Mesenchymal stem cell (in vitro differentiated cells and primary cell): ENCODE measurements around the gene TBC1D3B.
"Not testable (repeated sequence)": the region's sequence is repeated elsewhere in the genome, so short reads cannot be mapped to it uniquely, and the experiment has no call there.

Experiments used
- DNase-seq: peaks from one replicate; pipeline ENCODE4 v3.0.0-alpha.2; 2013
- H2AFZ ChIP-seq: one replicate; pipeline ENCODE4 v1.6.1; 2013; ENCODE audit warnings: low read depth, mild to moderate bottlenecking, control low read depth, inconsistent platforms, low read length, moderate library complexity
- H2AK5ac ChIP-seq: 2 replicates; pipeline ENCODE4 v1.6.1; 2013; ENCODE audit warnings: low read length, moderate library complexity, mild to moderate bottlenecking, inconsistent platforms; ENCODE audit not compliant: severe bottlenecking
- H2BK120ac ChIP-seq: one replicate; pipeline ENCODE4 v1.6.1; 2013; ENCODE audit warnings: low read depth, mild to moderate bottlenecking, inconsistent platforms, low read length, moderate library complexity
- H2BK12ac ChIP-seq, 2 experiments: one replicate each; pipeline ENCODE4 v1.6.1; 2013; ENCODE audit warnings: inconsistent platforms in 2 of 2, low read length in 2 of 2, mild to moderate bottlenecking in 2 of 2, moderate library complexity in 2 of 2, control low read depth in 1 of 2
- H2BK15ac ChIP-seq: one replicate; pipeline ENCODE4 v1.6.1; 2013; ENCODE audit warnings: mild to moderate bottlenecking, low read depth, inconsistent platforms; ENCODE audit not compliant: poor library complexity, severe bottlenecking
- H2BK5ac ChIP-seq: 2 replicates; pipeline ENCODE4 v1.6.1; 2013; ENCODE audit warnings: low read depth, mild to moderate bottlenecking, low read length, control low read depth, inconsistent platforms; ENCODE audit not compliant: poor library complexity, severe bottlenecking
- H3K14ac ChIP-seq, 2 experiments: one replicate each; pipeline ENCODE4 v1.6.1; 2013; ENCODE audit warnings: inconsistent platforms in 2 of 2, low read length in 2 of 2, control low read depth in 1 of 2, mild to moderate bottlenecking in 1 of 2, moderate library complexity in 1 of 2
- H3K18ac ChIP-seq, 2 experiments: one replicate each; pipeline ENCODE4 v1.6.1; 2013; ENCODE audit warnings: inconsistent platforms in 2 of 2, low read length in 2 of 2, control low read depth in 1 of 2, low read depth in 1 of 2, mild to moderate bottlenecking in 1 of 2
- H3K23ac ChIP-seq, 2 experiments: one replicate each; pipeline ENCODE4 v1.6.1; 2013; ENCODE audit warnings: inconsistent platforms in 2 of 2, low read length in 2 of 2, mild to moderate bottlenecking in 2 of 2, moderate library complexity in 2 of 2, control low read depth in 1 of 2
- H3K27ac ChIP-seq: 2 replicates; pipeline ENCODE4 v1.5.1; 2013; ENCODE audit warnings: mild to moderate bottlenecking, moderate library complexity, low read length, control low read depth, inconsistent platforms; ENCODE audit not compliant: poor library complexity, severe bottlenecking
- H3K27me3 ChIP-seq, 2 experiments: 2 replicates each; pipeline versions ENCODE4 v1.6.1 to v1.7.0; 2013; ENCODE audit warnings: low read length in 2 of 2, mild to moderate bottlenecking in 2 of 2, moderate library complexity in 2 of 2, control low read depth in 1 of 2, inconsistent platforms in 1 of 2; ENCODE audit not compliant: control insufficient read depth in 1 of 2, insufficient read depth in 1 of 2
- H3K36me3 ChIP-seq, 2 experiments: 2 replicates each; pipeline versions ENCODE4 v1.6.1 to v1.7.0; 2013; ENCODE audit warnings: low read length in 2 of 2, control low read depth in 1 of 2, inconsistent platforms in 1 of 2, low read depth in 1 of 2, mild to moderate bottlenecking in 1 of 2; ENCODE audit not compliant: insufficient read depth in 2 of 2, control insufficient read depth in 1 of 2
- H3K4ac ChIP-seq, 2 experiments: one replicate each; pipeline ENCODE4 v1.6.1; 2013; ENCODE audit warnings: inconsistent platforms in 2 of 2, low read length in 2 of 2, mild to moderate bottlenecking in 2 of 2, moderate library complexity in 2 of 2, control low read depth in 1 of 2, low read depth in 1 of 2
- H3K4me1 ChIP-seq: 2 replicates; pipeline ENCODE4 v1.6.1; 2013; ENCODE audit warnings: low read depth, low read length, control low read depth; ENCODE audit not compliant: control insufficient read depth, insufficient read depth
- H3K4me2 ChIP-seq: 2 replicates; pipeline ENCODE4 v1.6.1; 2013; ENCODE audit warnings: low read length, mild to moderate bottlenecking, inconsistent platforms; ENCODE audit not compliant: poor library complexity, severe bottlenecking
- H3K4me3 ChIP-seq, 2 experiments: 2 replicates each; pipeline versions ENCODE4 v1.5.1 to v1.7.0; 2013; ENCODE audit warnings: low read length in 2 of 2, mild to moderate bottlenecking in 2 of 2, control low read depth in 1 of 2, low read depth in 1 of 2; ENCODE audit not compliant: insufficient read depth in 1 of 2
- H3K79me1 ChIP-seq: replicated peaks from 2 replicates; pipeline ENCODE4 v1.6.1; 2013; ENCODE audit warnings: mild to moderate bottlenecking, control low read depth, low read length, inconsistent platforms; ENCODE audit not compliant: poor library complexity, severe bottlenecking
- H3K9ac ChIP-seq: 2 replicates; pipeline ENCODE4 v1.7.0; 2013; ENCODE audit warnings: mild to moderate bottlenecking, low read length, moderate library complexity
- H3K9me3 ChIP-seq: 2 replicates; pipeline ENCODE4 v1.7.0; 2013; ENCODE audit warnings: mild to moderate bottlenecking, low read length; ENCODE audit not compliant: control insufficient read depth
- H4K8ac ChIP-seq: one replicate; pipeline ENCODE4 v1.6.1; 2013; ENCODE audit warnings: inconsistent platforms, mild to moderate bottlenecking, low read length, moderate library complexity
- H4K91ac ChIP-seq: one replicate; pipeline ENCODE4 v1.6.1; 2013; ENCODE audit warnings: mild to moderate bottlenecking, low read length, inconsistent platforms
- WGBS: methylation state at CpG from one replicate; pipeline ENCODE4 v1.1.7; 2013; ENCODE audit warnings: mixed read lengths; 5-methylcytosine and 5-hydroxymethylcytosine counted together

TBC1D3B gene

GRCh38 chr17:36204724-36205500 is 28.5 kb upstream of the TBC1D3B start:
- H3K4ac ChIP-seq: no peak overlapping the region
- H3K4me2 ChIP-seq: no peak overlapping the region
- no peak overlapping the region for H3K27ac ChIP-seq
- no peak overlapping the region for H2BK15ac ChIP-seq
- no peak overlapping the region for H2BK120ac ChIP-seq
- no peak overlapping the region for H4K8ac ChIP-seq
- H3K79me1 ChIP-seq: no peaks in the 10 kb centered on the region
- H3K36me3 ChIP-seq: no peaks in the 10 kb centered on the region
- no peak for DNase-seq
- H2AFZ ChIP-seq: no peak overlapping the region
- H2BK12ac ChIP-seq: no peak overlapping the region
- no peak overlapping the region for H2BK5ac ChIP-seq
- no peak overlapping the region for H3K14ac ChIP-seq
- H3K4me1 ChIP-seq: no peaks in the 10 kb centered on the region
- H3K23ac ChIP-seq: no peak overlapping the region
- H3K9me3 ChIP-seq: no peaks in the 10 kb centered on the region
- no peak overlapping the region for H2AK5ac ChIP-seq
- H3K9ac ChIP-seq: no peak overlapping the region
- H3K27me3 ChIP-seq: peaks cover 4 to 7% of the 10 kb centered on the region in 2 experiments
- H3K4me3 ChIP-seq: no peak overlapping the region
- H3K18ac ChIP-seq: no peak overlapping the region
- WGBS: 85% methylated on average over 7 of the region's 7 CpGs
- no peak overlapping the region for H4K91ac ChIP-seq

GRCh38 chr17:36203335-36203734 is 26.9 kb upstream of the TBC1D3B start:
- no peak for DNase-seq
- Histone ChIP-seq H3K4me3 (no peak overlapping the region), H2AK5ac (no peak overlapping the region), H2BK15ac (no peak overlapping the region), H4K91ac (no peak overlapping the region), H4K8ac (no peak overlapping the region), H3K9me3 (no peaks in the 10 kb centered on the region), H3K4ac (no peak overlapping the region), H3K14ac (no peak overlapping the region), H3K27ac (no peak overlapping the region), H3K36me3 (no peaks in the 10 kb centered on the region), H3K4me1 (no peaks in the 10 kb centered on the region), H2BK12ac (no peak overlapping the region), H3K9ac (no peak overlapping the region), H2BK120ac (no peak overlapping the region), H2BK5ac (no peak overlapping the region), H3K18ac (no peak overlapping the region), H3K27me3 (peaks cover 3 to 12% of the 10 kb centered on the region in 2 experiments), H3K4me2 (no peak overlapping the region), H3K79me1 (no peaks in the 10 kb centered on the region), H3K23ac (no peak overlapping the region), H2AFZ (no peak overlapping the region)
- 97% methylated on average over 2 of the region's 3 CpGs for WGBS

- not testable (repeated sequence) for H3K36me3 ChIP-seq, H2BK5ac ChIP-seq, DNase-seq, H3K4me1 ChIP-seq, H3K27me3 ChIP-seq, H2BK15ac ChIP-seq, H4K8ac ChIP-seq, H3K9ac ChIP-seq, H2BK120ac ChIP-seq, H3K27ac ChIP-seq, H3K79me1 ChIP-seq, H2AK5ac ChIP-seq, H3K14ac ChIP-seq, H3K4me3 ChIP-seq, H4K91ac ChIP-seq, H3K4ac ChIP-seq, H2AFZ ChIP-seq, H3K4me2 ChIP-seq, H3K9me3 ChIP-seq, H2BK12ac ChIP-seq, H3K18ac ChIP-seq, H3K23ac ChIP-seq
- WGBS: 89% methylated on average over 8 of the region's 8 CpGs
Observed at GRCh38 chr17:36201506-36201905, 25.1 kb upstream of the TBC1D3B start.

- not testable (repeated sequence) for H2AFZ ChIP-seq, H3K4me1 ChIP-seq, H2BK12ac ChIP-seq, H3K4me3 ChIP-seq, H3K4me2 ChIP-seq, H4K8ac ChIP-seq, H3K18ac ChIP-seq, H2BK120ac ChIP-seq, H3K36me3 ChIP-seq, H3K14ac ChIP-seq, H2AK5ac ChIP-seq, H2BK15ac ChIP-seq, H2BK5ac ChIP-seq, DNase-seq, H3K4ac ChIP-seq, H4K91ac ChIP-seq, H3K23ac ChIP-seq, H3K79me1 ChIP-seq, H3K9me3 ChIP-seq, H3K27ac ChIP-seq, H3K9ac ChIP-seq
- WGBS: 72% methylated on average over 4 of the region's 4 CpGs
- peaks cover 3 to 11% of the 10 kb centered on the region in 2 experiments for H3K27me3 ChIP-seq
Observed at GRCh38 chr17:36201102-36201501, 24.7 kb upstream of the TBC1D3B start.
